GM12872 (cell line): ENCODE measurements around the gene LGALS3.
A peak's percentile ranks its signal among the peaks of the same experiment; 100 is the strongest.

ENCODE experiments used
- CTCF ChIP-seq: IDR thresholded peaks from 3 replicates; pipeline ENCODE4 v1.5.1; 2011; ENCODE audit warnings: low read depth, mild to moderate bottlenecking, low read length, moderate library complexity; ENCODE audit not compliant: insufficient read depth

Gene LGALS3

GRCh38 chr14:55152052-55152753, 23.2 kb downstream of the LGALS3 start:
- no peak for TF ChIP-seq CTCF

- no peak for TF ChIP-seq CTCF
Measured at GRCh38 chr14:55153951-55154350, 24.9 kb downstream of the LGALS3 start.

- TF ChIP-seq CTCF, result no peak
Measured at GRCh38 chr14:55157080-55157479, 28.0 kb downstream of the LGALS3 start.

- TF ChIP-seq CTCF, result no peak
Measured at GRCh38 chr14:55158412-55158811, 29.4 kb downstream of the LGALS3 start.

GRCh38 chr14:55160989-55161388, 31.9 kb downstream of the LGALS3 start:
- peak; percentile 41; the same call in 2 of the 3 replicates for TF ChIP-seq CTCF

- no peak for TF ChIP-seq CTCF
Measured at GRCh38 chr14:55170526-55170925, 41.5 kb downstream of the LGALS3 start.

GRCh38 chr14:55180006-55180405, 51.0 kb downstream of the LGALS3 start:
- no peak for TF ChIP-seq CTCF
